ENCODE results near the gene RASSF7.

The RASSF7 gene

DNA sequence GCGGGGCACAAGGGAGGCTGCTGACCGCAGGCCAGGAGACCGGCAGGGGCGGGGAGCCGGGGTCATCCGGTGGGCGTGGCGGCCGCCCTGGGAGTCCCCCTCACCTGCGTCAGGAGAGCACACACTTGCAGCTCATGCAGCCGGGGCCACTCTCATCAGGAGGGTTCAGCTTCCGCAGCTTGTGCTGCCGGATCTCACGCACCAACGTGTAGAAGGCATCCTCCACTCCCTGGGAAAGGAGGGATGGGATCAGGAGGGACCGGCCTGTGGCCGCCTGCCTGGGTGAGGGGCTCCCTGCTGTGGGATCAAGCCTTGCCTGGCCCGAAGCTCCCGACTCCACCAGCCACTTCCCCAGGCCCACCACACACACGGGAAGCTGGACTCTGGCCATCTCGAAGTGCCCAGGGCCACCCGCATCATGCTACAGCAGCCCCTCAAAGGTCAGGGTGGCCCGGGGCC lies 28.2 kb upstream of the RASSF7 start:
- DNase-seq = no peak

DNA sequence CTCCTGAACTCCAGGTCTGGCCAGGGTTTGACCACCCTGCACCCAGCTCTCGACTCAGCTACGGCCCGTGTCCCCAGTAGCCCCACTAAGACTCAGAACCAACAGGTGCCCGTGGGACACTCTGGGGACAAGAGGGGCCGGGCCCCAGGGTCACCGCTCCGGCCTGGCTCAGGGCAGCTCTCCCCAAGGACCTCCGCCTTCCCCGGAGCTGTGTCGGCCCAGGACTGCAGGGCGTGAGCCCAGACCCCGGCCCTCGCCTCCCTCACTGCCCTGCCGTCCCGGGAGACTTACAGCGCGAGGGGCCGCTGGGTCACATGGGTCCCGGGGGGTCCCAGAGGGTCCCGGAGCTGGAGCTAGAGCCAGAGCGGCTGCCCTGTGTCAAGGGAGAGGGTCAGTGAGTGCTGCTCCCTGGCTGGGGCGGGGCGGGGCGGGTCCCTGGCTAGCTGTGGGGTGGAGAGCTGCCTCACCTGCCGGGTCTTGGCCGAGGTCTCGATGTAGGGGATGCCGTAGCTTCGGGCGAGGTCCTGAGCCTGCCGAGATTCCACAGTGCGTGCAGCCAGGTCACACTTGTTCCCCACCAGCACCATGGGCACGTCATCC lies 27.7 kb upstream of the RASSF7 start:
- no peak for DNase-seq

DNA sequence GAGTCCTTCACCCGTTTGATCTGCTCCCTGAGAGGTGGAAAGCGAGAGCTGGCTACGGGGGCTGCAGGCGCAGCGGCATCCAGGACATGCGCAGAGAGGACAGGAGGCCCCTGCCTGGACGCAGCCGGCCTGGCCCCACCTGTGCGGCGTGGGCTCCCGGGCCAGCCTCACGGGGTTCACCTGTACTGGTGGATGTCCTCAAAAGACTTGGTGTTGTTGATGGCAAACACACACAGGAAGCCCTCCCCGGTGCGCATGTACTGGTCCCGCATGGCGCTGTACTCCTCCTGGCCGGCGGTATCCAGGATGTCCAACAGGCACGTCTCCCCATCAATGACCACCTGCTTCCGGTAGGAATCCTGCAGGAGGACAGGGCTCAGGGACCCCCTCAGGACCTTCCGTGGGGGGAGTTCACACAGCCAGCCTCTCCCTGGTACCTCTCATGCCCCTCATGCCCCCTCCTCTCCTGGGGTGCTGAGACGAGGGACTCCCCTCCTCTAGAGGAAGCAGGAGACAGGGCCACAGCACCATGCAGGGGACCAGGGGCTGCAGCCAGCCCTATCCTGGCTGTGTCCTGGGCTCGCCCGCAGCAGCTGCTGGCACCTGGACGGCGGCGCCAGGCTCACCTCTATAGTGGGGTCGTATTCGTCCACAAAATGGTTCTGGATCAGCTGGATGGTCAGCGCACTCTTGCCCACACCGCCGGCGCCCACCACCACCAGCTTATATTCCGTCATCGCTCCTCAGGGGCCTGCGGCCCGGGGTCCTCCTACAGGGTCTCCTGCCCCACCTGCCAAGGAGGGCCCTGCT lies 27.0 kb upstream of the RASSF7 start:
- DNase-seq = no peak

DNA sequence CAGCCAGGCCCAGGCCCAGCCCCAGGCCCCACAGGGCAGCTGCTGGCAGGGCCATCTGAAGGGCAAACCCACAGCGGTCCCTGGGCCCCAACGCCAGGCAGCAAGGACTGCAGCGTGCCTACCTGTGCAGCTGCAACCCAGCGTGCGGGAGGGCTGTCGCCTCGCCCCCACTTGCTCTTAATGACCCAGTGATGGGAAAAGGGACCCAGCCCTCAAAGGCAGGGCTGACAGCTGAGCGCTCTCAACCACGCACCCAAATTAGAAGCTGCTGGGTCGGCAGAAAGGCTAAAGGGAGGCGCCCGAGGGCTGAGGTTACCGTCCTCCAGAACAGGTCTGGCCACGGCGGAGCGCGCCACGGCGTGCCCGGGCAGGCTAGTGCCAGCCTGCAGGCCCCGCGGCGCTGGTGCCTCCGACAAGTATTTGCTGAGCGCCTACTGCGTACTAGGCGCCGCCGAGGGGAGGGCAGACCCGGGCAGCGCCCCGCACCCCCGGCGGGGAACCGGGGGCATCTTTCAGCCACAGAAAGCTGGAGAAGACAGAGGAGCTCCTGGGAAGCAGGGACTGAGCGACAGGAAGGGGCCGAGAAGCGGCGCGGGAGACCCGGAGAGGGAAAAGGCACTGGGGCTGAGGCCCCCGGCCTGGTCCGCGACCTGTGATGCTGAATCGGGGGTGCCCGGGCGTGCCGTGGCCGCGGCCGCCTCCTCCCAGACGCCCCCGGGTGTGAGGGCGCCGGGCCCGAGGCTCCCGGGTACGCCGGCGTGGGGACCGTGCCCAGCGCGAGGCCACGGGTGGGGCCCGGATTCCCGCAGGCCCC lies 26.2 kb upstream of the RASSF7 start:
- DNase-seq = peak in 9 of 51 donors; percentile 13 to 47 (median 23)

DNA sequence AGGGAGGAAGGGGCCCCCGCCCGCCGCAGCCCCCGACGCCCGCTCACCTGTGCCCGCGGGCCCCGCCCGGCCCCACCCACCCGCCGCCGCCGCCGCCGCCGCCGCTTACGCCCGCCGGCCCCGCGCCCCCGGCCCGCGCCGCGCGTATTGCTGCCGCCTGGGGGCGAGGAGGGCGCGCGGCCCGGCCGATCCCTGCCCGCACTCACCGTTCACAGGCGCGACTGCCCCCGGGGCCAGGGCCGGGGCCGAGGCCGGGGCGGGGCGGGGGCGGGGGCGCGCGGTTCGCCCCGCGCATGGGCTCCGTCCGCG lies 25.6 kb upstream of the RASSF7 start:
- no peak for DNase-seq

DNA sequence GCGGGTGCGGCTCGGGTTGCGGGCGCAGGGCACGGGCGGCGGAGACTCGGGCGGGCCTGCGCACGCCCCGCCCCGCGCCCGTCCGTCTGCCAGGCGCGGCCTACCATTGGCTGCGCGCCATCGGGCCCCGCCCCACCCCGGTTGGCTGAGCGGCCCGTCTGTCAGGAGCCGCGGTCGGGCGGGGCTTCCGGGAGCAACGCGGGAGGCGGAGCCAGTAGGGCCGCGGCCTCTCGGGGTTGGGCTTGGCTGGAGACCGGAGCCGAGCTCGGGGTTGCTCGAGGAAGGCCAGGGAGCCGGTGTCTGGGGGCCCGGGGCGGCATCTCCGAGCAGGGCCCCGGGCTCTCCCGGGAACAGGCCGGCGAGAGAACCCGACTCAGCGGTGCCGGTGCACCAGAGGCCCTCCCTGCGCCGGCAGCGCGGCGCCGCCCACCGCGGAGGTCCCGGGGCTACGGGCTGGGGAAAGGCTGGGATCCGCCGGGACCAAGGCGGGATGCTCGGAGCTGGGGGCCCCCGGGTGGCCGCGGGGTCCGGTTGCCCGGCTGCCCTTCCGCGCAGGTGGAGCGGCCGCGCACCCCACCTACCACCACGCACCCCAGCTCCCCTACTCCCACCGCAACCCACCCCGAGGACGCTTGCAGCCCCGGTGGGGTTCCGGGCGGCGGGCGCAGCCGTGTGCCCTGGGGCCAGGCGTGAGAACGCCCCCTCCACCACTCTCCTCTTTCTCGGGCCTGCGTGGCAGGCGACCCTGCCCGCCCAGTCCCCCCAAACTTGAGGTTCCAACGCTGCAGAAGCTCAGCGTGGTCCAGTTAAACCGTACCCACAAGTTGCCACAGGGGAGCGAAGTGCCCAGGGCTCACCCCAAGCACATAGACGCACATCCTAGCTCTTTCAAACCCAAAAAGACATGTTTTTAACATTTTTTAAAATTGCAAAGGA lies 25.0 kb upstream of the RASSF7 start, which contains the start of gene HRAS:
Gene HRAS (minus strand): TSS at position 58 of the 936 bp plus-strand sequence.
- peak; percentile 15 to 98 (median 92) for DNase-seq

DNA sequence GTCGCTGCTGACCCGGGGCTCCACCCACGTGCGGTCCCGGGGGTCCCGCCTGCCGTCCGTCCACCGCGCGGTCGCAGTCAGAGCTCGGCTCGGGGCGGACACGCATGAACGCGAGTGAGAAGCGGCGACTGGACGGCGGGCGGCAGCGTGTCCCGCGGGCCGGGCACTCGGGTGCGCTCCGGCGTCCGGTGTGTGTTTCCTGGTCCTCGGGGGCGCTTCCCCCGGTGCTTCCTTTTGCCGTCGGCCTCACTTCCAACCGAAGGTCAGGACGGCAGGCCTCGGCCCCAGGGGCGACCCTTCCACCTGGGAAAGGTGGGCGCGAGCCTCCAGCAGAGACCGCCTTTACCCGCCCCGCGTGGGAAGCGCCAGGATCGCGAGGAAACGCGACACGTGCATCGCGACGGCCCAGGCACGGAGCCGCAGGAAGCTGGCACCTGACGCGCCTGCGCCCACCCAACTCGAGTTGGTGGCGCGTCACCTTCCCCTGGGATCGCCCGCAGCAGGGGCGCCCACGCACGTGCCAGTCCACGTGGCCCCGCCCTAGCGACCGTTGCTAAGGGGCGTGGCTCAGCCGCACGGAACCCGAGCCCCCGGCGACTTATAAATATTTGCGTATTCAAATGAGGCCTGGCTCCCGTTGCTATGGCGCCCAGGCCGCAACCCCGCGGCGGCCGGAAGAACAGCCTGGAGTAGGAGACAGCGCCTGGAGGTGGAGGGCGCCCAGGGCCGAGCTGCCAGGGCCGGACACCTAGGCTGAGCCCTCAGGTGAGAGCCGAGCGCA lies 23.7 kb upstream of the RASSF7 start, which contains the start of gene LRRC56:
Gene LRRC56 (plus strand): TSS at position 687 of the 781 bp plus-strand sequence. CDS start 3,158 bp downstream, outside the sequence.
- peak in 19 of 51 donors; percentile 13 to 61 (median 43) for DNase-seq

- DNase-seq = no peak
These were observed 22.9 kb upstream of the RASSF7 start for GRCh38 chr11:537622-538430.

DNA sequence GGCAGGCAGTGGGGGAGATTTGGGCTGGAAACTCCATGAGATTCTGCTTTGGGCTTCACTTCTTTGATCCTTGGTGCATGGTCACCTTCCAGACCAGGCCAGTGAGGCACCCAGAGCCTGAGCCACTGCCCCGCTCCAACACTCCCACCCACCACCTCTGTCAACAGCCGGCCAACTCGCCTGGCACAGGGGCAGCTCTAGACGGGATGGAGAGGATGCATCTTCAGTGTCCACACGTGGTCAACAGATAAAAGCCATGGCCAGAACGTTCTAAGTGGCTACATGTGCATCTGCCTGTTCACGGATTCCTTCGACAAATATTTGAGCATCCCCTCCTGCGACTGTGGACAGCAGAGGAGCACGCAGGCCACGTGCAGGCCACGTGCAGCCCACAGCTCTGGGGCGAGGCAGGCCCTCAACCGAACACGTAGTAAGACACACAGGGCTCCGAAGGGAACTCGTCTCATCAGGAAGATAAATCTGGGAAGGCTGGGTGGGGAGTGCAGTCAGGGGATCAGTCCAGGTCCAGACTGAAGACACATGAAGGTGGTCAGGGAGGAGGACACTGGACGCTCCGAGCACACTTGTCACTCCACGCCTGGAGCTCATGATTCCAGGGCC lies 22.2 kb upstream of the RASSF7 start:
- no peak for DNase-seq

GRCh38 chr11:539971-540481 lies 20.7 kb upstream of the RASSF7 start:
- no peak for DNase-seq

DNA sequence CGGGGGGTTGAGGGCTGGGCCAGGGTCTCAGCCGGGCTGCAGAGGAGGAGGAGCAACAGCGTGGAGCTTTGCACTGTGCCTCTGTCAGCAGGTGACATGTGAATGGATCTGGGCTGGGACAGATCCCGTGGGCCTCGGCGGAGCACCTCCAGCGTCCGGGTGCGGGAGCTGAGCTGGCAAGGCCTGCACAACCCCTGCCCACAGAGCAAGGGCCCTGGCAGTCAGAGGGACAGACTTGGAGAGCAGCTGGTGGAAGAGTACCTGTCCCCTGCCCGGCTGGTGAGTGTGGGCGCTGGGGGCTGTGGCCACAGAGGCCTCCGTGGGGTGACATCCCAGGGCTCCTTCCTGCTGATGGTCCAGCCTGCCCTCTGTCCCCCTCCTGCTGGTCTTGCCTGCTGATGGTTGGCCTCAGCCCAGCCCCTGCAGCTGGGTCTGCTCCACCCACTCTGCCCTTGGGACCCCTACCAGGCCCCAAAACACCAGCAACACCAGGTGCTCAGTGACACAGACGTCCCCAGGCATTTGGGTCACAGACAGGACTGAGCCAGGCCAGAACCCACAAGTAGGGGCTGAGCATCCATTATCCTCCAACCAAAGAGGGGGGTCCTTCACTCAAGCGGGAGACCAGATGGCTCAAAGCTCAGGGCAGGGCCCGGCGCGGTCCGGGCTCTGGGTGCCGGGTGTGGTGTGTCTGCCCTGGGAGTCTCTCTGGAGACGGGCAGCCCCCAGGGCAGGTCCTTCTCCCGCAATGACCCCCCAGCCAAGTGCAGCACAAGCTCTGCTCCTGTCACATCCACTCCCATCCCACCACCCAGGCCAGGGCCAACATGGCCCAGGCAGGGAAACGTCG lies 20.0 kb upstream of the RASSF7 start:
- no peak for DNase-seq

DNA sequence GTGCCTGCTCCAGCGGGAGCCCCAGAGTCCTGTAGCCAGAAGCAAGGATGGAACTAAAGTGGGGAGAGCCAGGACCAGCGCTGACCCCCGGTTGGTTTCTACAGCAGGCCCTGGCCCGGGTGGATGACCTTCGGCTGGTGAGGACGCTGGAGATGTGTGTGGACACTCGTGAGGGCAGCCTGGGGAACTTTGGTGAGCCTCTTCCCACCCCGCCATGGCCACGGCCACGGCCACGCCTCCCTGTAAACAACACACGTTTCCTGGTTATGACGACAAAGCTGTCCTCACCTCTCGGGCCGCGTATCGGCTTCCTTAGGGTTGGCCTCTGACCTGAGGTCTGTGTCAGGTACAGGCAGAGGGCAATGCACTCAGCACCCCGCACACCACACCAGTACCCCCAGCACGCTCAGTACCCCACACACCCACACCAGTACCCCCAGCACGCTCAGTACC lies 19.3 kb upstream of the RASSF7 start:
- no peak for DNase-seq

- no peak for DNase-seq
These were observed 16.0 kb upstream of the RASSF7 start for GRCh38 chr11:544817-545166.

DNA sequence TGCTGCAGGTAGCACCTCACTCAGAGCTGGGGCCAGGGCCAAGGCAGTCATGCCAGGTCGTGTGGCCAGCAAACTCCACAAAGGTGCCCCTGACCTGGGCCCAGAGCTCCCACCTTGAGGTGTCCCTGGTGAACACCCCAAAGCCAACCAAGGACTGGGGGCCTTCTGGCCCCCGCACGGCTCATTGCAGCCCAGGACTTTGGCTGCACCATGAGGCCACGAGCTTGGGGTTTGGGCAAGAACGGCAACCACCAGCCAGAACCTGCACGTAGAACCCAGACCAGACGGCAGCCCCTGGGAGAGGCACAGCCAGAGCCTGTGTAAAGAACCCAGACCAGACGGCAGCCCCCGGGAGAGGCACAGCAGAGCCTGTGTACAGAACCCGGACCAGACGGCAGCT lies 15.6 kb upstream of the RASSF7 start:
- DNase-seq = no peak

- DNase-seq = no peak
These were observed 11.8 kb upstream of the RASSF7 start for GRCh38 chr11:548700-549603.

DNA sequence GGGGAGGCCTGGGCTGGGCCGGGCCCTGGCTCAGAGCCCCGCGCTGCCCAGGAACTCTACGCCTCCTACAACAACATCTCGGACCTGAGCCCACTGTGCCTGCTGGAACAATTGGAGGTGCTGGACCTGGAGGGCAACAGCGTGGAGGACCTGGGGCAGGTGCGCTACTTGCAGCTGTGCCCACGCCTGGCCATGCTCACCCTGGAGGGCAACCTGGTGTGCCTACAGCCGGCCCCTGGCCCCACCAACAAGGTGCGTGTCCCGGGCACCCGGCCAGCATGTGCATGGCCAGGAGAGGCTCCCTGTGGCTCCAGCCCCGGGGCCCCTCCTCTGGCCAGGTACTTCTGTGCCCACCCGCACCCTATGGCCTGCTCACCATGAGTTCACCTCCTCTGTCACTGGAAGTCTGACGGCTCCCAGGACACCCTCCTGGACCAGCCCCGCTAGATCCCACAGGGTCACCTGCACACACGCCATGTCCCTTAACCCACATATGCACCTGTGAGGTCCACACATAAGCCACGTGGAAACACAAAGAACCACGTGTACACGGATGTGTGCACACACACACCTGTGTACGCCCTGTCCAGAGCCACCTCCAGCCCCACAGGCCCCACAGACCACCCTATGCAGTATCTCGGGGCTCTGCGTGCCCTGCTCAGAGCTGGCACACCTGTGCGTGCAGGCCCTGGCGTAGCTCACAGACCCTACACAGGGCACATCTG lies 10.6 kb upstream of the RASSF7 start:
- DNase-seq = no peak

Measured in hypothalamus (tissue), 51 donors.